ENCODE results near the gene RNF7.

DNA sequence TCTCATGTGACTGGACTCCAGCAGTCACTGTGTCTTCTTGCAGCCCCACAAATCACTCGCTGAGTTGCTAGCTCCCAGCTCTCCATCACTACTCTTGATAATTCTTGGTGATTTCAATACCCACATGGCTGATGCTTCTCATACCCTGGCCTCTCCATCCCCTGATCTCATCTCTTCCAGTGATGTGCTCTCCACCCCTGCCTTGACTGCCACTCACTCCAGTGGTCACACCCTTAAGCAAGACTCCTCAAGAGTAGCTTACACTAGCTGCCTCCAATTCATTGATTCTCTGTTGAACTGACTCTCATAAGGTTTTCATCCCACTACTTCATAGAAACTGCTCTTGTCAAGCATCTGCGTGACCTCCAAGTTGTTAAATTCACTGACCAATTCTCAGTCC, 25.9 kb downstream of the RNF7 start:
- no peak for TF ChIP-seq POLR2A (IDR thresholded peaks at IDR 0.05)
- TF ChIP-seq, protein P1, sequence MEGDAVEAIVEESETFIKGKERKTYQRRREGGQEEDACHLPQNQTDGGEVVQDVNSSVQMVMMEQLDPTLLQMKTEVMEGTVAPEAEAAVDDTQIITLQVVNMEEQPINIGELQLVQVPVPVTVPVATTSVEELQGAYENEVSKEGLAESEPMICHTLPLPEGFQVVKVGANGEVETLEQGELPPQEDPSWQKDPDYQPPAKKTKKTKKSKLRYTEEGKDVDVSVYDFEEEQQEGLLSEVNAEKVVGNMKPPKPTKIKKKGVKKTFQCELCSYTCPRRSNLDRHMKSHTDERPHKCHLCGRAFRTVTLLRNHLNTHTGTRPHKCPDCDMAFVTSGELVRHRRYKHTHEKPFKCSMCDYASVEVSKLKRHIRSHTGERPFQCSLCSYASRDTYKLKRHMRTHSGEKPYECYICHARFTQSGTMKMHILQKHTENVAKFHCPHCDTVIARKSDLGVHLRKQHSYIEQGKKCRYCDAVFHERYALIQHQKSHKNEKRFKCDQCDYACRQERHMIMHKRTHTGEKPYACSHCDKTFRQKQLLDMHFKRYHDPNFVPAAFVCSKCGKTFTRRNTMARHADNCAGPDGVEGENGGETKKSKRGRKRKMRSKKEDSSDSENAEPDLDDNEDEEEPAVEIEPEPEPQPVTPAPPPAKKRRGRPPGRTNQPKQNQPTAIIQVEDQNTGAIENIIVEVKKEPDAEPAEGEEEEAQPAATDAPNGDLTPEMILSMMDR (IDR thresholded peaks at IDR 0.05), result no peak
